Prostate gland (tissue), 2 donors: ENCODE results near the gene PTPRD.

Source experiments
- CTCF ChIP-seq, 4 experiments: fragments of 200-600 bp in 2 of 4; fragments of 450-650 bp in 2 of 4; sonication (generic) in 2 of 4; IDR thresholded peaks; 1 replicate in 3 of 4; 2 replicates in 1 of 4; pipeline ENCODE4 v1.5.1; 2016 to 2019; ENCODE audit warnings: antibody characterized with exemption in 4 of 4, mild to moderate bottlenecking in 2 of 4, moderate library complexity in 2 of 4
- POLR2A ChIP-seq: fragments of 450-650 bp; IDR thresholded peaks from one replicate; pipeline ENCODE4 v1.6.1; 2016; ENCODE audit warnings: antibody characterized with exemption, mild to moderate bottlenecking

- TF ChIP-seq CTCF (IDR thresholded peaks at IDR 0.05), result no peak
- TF ChIP-seq POLR2A, result no peak
Measured at GRCh38 chr9:8955315-8955714, 1657.5 kb downstream of the PTPRD start.
